ENCODE data around the gene SATB1.

The SATB1 gene

DNA sequence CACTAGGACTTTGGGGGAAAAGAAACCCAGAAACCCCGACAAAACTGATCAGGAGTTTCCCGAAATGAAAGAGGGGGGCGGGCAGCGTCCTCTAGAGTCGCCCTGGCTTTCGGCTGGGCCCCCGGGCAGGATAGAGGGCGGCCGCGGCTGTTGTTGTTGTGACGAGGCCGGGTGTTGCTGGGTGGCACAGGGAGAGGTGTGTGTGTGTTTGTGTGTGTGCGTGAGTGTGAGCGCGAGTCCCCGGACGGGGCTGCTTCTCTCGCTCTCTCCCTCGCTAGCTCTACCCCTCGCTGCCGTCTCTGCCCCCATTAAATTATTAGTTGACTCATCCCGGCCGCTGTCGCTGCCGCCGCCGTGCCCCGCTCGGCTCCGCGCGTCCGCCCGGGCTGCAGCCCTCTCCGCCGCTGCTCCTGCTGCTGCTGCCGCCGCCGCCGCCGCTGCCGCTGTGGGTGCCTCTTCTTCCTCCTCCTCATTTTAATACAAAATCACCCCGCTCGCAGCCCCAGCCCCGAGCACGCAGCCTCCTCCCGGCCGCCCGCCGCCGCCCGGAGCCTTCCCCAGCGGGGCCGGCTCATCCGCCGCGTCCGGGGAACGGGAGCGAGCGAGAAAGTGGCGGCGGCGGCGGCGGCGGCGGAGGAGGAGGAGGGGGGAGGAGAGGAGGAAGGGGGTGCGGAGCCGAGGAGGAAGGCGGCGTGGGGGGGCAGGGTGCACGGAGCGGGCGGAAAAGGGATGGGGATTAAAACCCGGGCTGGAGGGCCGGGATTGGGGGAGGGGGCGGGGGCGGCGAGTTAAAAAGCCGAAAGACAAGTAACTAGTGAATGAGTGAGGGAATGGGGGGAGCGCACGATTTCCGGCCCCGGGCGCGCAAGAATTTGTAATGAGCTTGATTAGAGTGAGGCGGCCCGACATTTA, at the start of gene SATB1:
TSS of gene SATB1 (minus strand) at position 611 of the 912 bp plus-strand sequence. CDS start 4,372 bp downstream, outside the sequence.
- Histone ChIP-seq H3K4me1 (ENCODE audit: insufficient read depth, low read length, poor library complexity, severe bottlenecking) (peaks cover 64% of the 10 kb centered on the region), H3K4me2 (ENCODE audit: low read depth, low read length, poor library complexity, severe bottlenecking) (peak within 1 kb of the TSS; percentile 94), H3K4me3 (ENCODE audit: low read length, poor library complexity, severe bottlenecking) (peak within 1 kb of the TSS; percentile 97), H3K9me3 (ENCODE audit: insufficient read depth, low read depth, low read length) (no peaks in the 10 kb centered on the region), H3F3A (ENCODE audit: low read depth) (peaks cover 17% of the 10 kb centered on the region), H3K9ac (ENCODE audit: low read depth, low read length, poor library complexity, severe bottlenecking) (peak within 1 kb of the TSS; percentile 95), H3K27me3 (ENCODE audit: insufficient read depth, low read length, poor library complexity, severe bottlenecking) (no peaks in the 10 kb centered on the region), H2AFZ (ENCODE audit: low read length) (peak within 1 kb of the TSS; percentile 58), H3K36me3 (ENCODE audit: insufficient read depth, low read length) (peaks cover 9% of the 10 kb centered on the region), H3K9me2 (replicated peaks; ENCODE audit: low read depth, low read length) (no peaks in the 10 kb centered on the region), H3K79me2 (ENCODE audit: insufficient read depth, low read length) (peaks cover 87% of the 10 kb centered on the region), H4K20me1 (ENCODE audit: insufficient read depth, low read length, poor library complexity, severe bottlenecking) (peaks cover 33% of the 10 kb centered on the region)
- no peak for TF ChIP-seq EZH2phosphoT487 (IDR thresholded peaks at IDR 0.05; ENCODE audit: borderline replicate concordance)
- TF ChIP-seq, protein P1, sequence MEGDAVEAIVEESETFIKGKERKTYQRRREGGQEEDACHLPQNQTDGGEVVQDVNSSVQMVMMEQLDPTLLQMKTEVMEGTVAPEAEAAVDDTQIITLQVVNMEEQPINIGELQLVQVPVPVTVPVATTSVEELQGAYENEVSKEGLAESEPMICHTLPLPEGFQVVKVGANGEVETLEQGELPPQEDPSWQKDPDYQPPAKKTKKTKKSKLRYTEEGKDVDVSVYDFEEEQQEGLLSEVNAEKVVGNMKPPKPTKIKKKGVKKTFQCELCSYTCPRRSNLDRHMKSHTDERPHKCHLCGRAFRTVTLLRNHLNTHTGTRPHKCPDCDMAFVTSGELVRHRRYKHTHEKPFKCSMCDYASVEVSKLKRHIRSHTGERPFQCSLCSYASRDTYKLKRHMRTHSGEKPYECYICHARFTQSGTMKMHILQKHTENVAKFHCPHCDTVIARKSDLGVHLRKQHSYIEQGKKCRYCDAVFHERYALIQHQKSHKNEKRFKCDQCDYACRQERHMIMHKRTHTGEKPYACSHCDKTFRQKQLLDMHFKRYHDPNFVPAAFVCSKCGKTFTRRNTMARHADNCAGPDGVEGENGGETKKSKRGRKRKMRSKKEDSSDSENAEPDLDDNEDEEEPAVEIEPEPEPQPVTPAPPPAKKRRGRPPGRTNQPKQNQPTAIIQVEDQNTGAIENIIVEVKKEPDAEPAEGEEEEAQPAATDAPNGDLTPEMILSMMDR (conservative IDR thresholded peaks at IDR 0.05; ENCODE audit: low read length), result no peak; the same call in 1 of the 2 replicates

GRCh38 chr3:18474202-18474601, 49.1 kb upstream of the SATB1 start:
- H2AFZ ChIP-seq (ENCODE audit: low read length), result no peak overlapping the region
- H3K9ac ChIP-seq (ENCODE audit: low read depth, low read length, poor library complexity, severe bottlenecking), result no peak overlapping the region
- no peaks in the 10 kb centered on the region for H3K79me2 ChIP-seq (ENCODE audit: insufficient read depth, low read length)
- no peaks in the 10 kb centered on the region for H3K9me3 ChIP-seq (ENCODE audit: insufficient read depth, low read depth, low read length)
- H3K4me3 ChIP-seq (ENCODE audit: low read length, poor library complexity, severe bottlenecking), result no peak overlapping the region
- H3K27me3 ChIP-seq (ENCODE audit: insufficient read depth, low read length, poor library complexity, severe bottlenecking), result no peaks in the 10 kb centered on the region
- H3F3A ChIP-seq (ENCODE audit: low read depth), result no peaks in the 10 kb centered on the region
- no peaks in the 10 kb centered on the region for H3K4me1 ChIP-seq (ENCODE audit: insufficient read depth, low read length, poor library complexity, severe bottlenecking)
- TF ChIP-seq, protein P1 (conservative IDR thresholded peaks at IDR 0.05; ENCODE audit: low read length), result no peak
- no peak for TF ChIP-seq EZH2phosphoT487 (IDR thresholded peaks at IDR 0.05; ENCODE audit: borderline replicate concordance)
- H3K9me2 ChIP-seq (replicated peaks; ENCODE audit: low read depth, low read length), result no peaks in the 10 kb centered on the region
- no peaks in the 10 kb centered on the region for H4K20me1 ChIP-seq (ENCODE audit: insufficient read depth, low read length, poor library complexity, severe bottlenecking)
- H3K4me2 ChIP-seq (ENCODE audit: low read depth, low read length, poor library complexity, severe bottlenecking), result no peak overlapping the region
- no peaks in the 10 kb centered on the region for H3K36me3 ChIP-seq (ENCODE audit: insufficient read depth, low read length)

- Histone ChIP-seq H3K9ac (ENCODE audit: low read depth, low read length, poor library complexity, severe bottlenecking) (no peak overlapping the region), H3K4me2 (ENCODE audit: low read depth, low read length, poor library complexity, severe bottlenecking) (no peak overlapping the region), H2AFZ (ENCODE audit: low read length) (no peak overlapping the region), H3K79me2 (ENCODE audit: insufficient read depth, low read length) (no peaks in the 10 kb centered on the region), H3K9me3 (ENCODE audit: insufficient read depth, low read depth, low read length) (no peaks in the 10 kb centered on the region), H3F3A (ENCODE audit: low read depth) (no peaks in the 10 kb centered on the region), H3K4me3 (ENCODE audit: low read length, poor library complexity, severe bottlenecking) (no peak overlapping the region), H3K36me3 (ENCODE audit: insufficient read depth, low read length) (0 out of 2 replicates have a peak, but pooled peaks cover 3% of the 10 kb centered on the region), H3K9me2 (replicated peaks; ENCODE audit: low read depth, low read length) (no peaks in the 10 kb centered on the region), H3K27me3 (ENCODE audit: insufficient read depth, low read length, poor library complexity, severe bottlenecking) (no peaks in the 10 kb centered on the region), H4K20me1 (ENCODE audit: insufficient read depth, low read length, poor library complexity, severe bottlenecking) (no peaks in the 10 kb centered on the region), H3K4me1 (ENCODE audit: insufficient read depth, low read length, poor library complexity, severe bottlenecking) (no peaks in the 10 kb centered on the region)
- TF ChIP-seq, protein P1 (conservative IDR thresholded peaks at IDR 0.05; ENCODE audit: low read length), result no peak
- no peak for TF ChIP-seq EZH2phosphoT487 (IDR thresholded peaks at IDR 0.05; ENCODE audit: borderline replicate concordance)
Measured at GRCh38 chr3:18469775-18470174, 44.6 kb upstream of the SATB1 start.
